Panc1 (cell line): ENCODE measurements around the gene SELENOM. TPM values are rescaled to one million over a fixed set of nuclear protein-coding genes. Genes with fewer than 3 reads are reported as not detected.

Source experiments
- ATAC-seq: fragments of 200-7000 bp; cut with Tn5 transposase; 2 replicates; pipeline ENCODE4 v1.9.1; 2020; ENCODE audit warnings: mild to moderate bottlenecking, moderate library complexity
- BruUV-seq: library from RNA; stranded (reverse); fragments of 400-500 nt; replicated peaks from 2 replicates; lab custom pipeline; 2021; lab: Mats Ljungman, UMichigan
- CTCF ChIA-PET: fragments of 300-600 bp; sonication (Branson Sonifier 250); formaldehyde crosslinking; loops from one replicate; lab custom pipeline; 2022; ENCODE audit warnings: antibody characterized with exemption; lab: Charles Lee
- POLR2A ChIA-PET: fragments of 300-600 bp; sonication (Branson Sonifier 250); formaldehyde crosslinking; loops from one replicate; lab custom pipeline; 2022; ENCODE audit warnings: antibody characterized with exemption; lab: Charles Lee
- DNase-seq: peaks from one replicate; pipeline ENCODE4 v3.0.0-alpha.2; 2010; ENCODE audit warnings: low read depth, low spot score
- H3K27ac ChIP-seq: 2 replicates; pipeline ENCODE4 v1.5.1; 2011; ENCODE audit warnings: mild to moderate bottlenecking, low read length, inconsistent platforms
- H3K27me3 ChIP-seq: fragments of 200-500 bp; sonication (Bioruptor generic); 2 replicates; pipeline ENCODE4 v1.6.0; 2014; ENCODE audit warnings: low read length, inconsistent platforms; ENCODE audit not compliant: control insufficient read depth, insufficient read depth
- H3K36me3 ChIP-seq: fragments of 200-500 bp; sonication (Bioruptor generic); 2 replicates; pipeline ENCODE4 v1.5.1; 2014; ENCODE audit warnings: inconsistent platforms, mild to moderate bottlenecking, low read length, moderate library complexity; ENCODE audit not compliant: control insufficient read depth, insufficient read depth
- H3K4me1 ChIP-seq: 2 replicates; pipeline ENCODE4 v1.5.1; 2011; ENCODE audit warnings: inconsistent platforms, mild to moderate bottlenecking, low read length, moderate library complexity; ENCODE audit not compliant: control insufficient read depth, insufficient read depth
- H3K4me3 ChIP-seq, 2 experiments: 2 replicates each; pipeline ENCODE4 v1.5.1; 2011 to 2012; ENCODE audit warnings: low read depth in 2 of 2, low read length in 2 of 2, mild to moderate bottlenecking in 2 of 2, inconsistent platforms in 1 of 2, moderate library complexity in 1 of 2
- H3K9me3 ChIP-seq: fragments of 200-500 bp; sonication (Bioruptor generic); 2 replicates; pipeline ENCODE4 v1.5.1; 2014; ENCODE audit warnings: low read depth, mild to moderate bottlenecking, inconsistent platforms, low read length, moderate library complexity; ENCODE audit not compliant: control insufficient read depth, insufficient read depth
- POLR2AphosphoS5 ChIP-seq: IDR thresholded peaks from 2 replicates; pipeline ENCODE4 v1.6.1; 2012; ENCODE audit warnings: mild to moderate bottlenecking, low read depth, low read length, moderate library complexity
- SIN3A ChIP-seq: IDR thresholded peaks from 2 replicates; pipeline ENCODE4 v1.6.1; 2012; ENCODE audit warnings: low read depth, mild to moderate bottlenecking, low read length, moderate library complexity, borderline replicate concordance; ENCODE audit not compliant: insufficient read depth
- TCF7L2 ChIP-seq: IDR thresholded peaks from 2 replicates; pipeline ENCODE4 v1.6.1; 2011; ENCODE audit warnings: mild to moderate bottlenecking, low read depth, low read length, inconsistent platforms
- in situ Hi-C: cut with HindIII; loops from 2 replicates; pipeline ENCODE4 v1.10.0; 2016; ENCODE audit warnings: low sequenced_read_pairs, low pct_unique_long_range_greater_than_20kb
- intact Hi-C: fragments of 100-400 bp; cut with micrococcal nuclease; formaldehyde crosslinking; loops from one replicate; pipeline ENCODE4 v1.10.0; 2022; ENCODE audit not compliant: unreplicated experiment
- total RNA-seq: library from RNA; stranded (reverse); gene quantifications from one replicate; pipeline ENCODE4 v1.2.1, GENCODE V29; 2021; ENCODE audit not compliant: unreplicated experiment
- TF ChIP-seq, protein P1 (sequence below): fragments of 450-650 bp; IDR thresholded peaks from 2 replicates; pipeline ENCODE4 v1.5.1; 2017; ENCODE audit warnings: mild to moderate bottlenecking
- TF ChIP-seq, protein P2 (sequence below), 2 experiments: IDR thresholded peaks; 2 replicates each; pipeline ENCODE4 v1.6.1; 2011 to 2012; ENCODE audit warnings: low read depth in 2 of 2, control low read depth in 1 of 2, low read length in 1 of 2, mild to moderate bottlenecking in 1 of 2, moderate library complexity in 1 of 2; ENCODE audit not compliant: insufficient read depth in 1 of 2

Gene SELENOM
- total RNA-seq, 1 experiment from 2014 or later, result 84.4 TPM

DNA sequence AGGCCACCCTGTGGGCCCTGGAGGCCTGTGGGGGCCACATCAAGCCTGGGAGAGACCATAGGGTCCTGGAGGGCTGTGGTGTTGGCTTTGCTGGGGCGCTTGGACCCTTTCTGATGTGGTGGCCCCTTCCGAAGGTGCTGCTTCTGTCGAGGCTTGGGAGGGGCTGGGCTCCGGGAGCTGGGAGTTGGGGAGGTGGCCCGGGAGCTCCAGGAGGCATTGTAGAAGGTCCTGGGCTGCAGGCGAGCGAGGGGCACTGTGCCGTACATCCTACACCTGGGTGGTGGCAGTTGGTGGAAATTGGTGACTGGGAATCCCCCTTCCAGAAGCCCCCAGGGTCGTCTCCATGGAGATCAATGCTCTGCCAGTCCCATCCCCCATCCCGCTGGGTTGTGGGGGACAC is 30.4 kb upstream of the SELENOM start:
- H3K9me3 ChIP-seq, result no peaks in the 10 kb centered on the region
- H3K27ac ChIP-seq, result no peak overlapping the region
- TF ChIP-seq, protein P1, sequence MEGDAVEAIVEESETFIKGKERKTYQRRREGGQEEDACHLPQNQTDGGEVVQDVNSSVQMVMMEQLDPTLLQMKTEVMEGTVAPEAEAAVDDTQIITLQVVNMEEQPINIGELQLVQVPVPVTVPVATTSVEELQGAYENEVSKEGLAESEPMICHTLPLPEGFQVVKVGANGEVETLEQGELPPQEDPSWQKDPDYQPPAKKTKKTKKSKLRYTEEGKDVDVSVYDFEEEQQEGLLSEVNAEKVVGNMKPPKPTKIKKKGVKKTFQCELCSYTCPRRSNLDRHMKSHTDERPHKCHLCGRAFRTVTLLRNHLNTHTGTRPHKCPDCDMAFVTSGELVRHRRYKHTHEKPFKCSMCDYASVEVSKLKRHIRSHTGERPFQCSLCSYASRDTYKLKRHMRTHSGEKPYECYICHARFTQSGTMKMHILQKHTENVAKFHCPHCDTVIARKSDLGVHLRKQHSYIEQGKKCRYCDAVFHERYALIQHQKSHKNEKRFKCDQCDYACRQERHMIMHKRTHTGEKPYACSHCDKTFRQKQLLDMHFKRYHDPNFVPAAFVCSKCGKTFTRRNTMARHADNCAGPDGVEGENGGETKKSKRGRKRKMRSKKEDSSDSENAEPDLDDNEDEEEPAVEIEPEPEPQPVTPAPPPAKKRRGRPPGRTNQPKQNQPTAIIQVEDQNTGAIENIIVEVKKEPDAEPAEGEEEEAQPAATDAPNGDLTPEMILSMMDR, result no peak
- TF ChIP-seq POLR2AphosphoS5, result no peak
- TF ChIP-seq, protein P2, sequence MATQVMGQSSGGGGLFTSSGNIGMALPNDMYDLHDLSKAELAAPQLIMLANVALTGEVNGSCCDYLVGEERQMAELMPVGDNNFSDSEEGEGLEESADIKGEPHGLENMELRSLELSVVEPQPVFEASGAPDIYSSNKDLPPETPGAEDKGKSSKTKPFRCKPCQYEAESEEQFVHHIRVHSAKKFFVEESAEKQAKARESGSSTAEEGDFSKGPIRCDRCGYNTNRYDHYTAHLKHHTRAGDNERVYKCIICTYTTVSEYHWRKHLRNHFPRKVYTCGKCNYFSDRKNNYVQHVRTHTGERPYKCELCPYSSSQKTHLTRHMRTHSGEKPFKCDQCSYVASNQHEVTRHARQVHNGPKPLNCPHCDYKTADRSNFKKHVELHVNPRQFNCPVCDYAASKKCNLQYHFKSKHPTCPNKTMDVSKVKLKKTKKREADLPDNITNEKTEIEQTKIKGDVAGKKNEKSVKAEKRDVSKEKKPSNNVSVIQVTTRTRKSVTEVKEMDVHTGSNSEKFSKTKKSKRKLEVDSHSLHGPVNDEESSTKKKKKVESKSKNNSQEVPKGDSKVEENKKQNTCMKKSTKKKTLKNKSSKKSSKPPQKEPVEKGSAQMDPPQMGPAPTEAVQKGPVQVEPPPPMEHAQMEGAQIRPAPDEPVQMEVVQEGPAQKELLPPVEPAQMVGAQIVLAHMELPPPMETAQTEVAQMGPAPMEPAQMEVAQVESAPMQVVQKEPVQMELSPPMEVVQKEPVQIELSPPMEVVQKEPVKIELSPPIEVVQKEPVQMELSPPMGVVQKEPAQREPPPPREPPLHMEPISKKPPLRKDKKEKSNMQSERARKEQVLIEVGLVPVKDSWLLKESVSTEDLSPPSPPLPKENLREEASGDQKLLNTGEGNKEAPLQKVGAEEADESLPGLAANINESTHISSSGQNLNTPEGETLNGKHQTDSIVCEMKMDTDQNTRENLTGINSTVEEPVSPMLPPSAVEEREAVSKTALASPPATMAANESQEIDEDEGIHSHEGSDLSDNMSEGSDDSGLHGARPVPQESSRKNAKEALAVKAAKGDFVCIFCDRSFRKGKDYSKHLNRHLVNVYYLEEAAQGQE (IDR thresholded peaks at IDR 0.05; ENCODE audit: insufficient read depth in 1 of 2, low read depth in 2 of 2, low read length in 1 of 2), result no peak
- no peak for TF ChIP-seq SIN3A
- TF ChIP-seq TCF7L2, result no peak
- ATAC-seq (no peak), DNase-seq (no peak)
- H3K4me3 ChIP-seq, result no peak overlapping the region
- no peaks in the 10 kb centered on the region for H3K4me1 ChIP-seq
- no peaks in the 10 kb centered on the region for H3K27me3 ChIP-seq
- in situ Hi-C loops, result no loop called here
- intact Hi-C loops, result no loop called here
- ChIA-PET CTCF (interaction anchor here (0.6 to 1.1 kb wide), 2 partner anchors 30 to 833 kb away, joined by 3 read pairs; partner anchors contain the start of gene SELENOM), POLR2A (no interaction called here)
- no peaks in the 10 kb centered on the region for H3K36me3 ChIP-seq
- BruUV-seq, result no TSS peak

- CTCF ChIA-PET, result no interaction called here
- Histone ChIP-seq H3K9me3 (no peaks in the 10 kb centered on the region), H3K27me3 (no peaks in the 10 kb centered on the region), H3K4me1 (no peaks in the 10 kb centered on the region), H3K36me3 (no peaks in the 10 kb centered on the region), H3K4me3 (no peak overlapping the region), H3K27ac (no peak overlapping the region)
- TF ChIP-seq TCF7L2 (no peak), SIN3A (no peak), POLR2AphosphoS5 (no peak)
- TF ChIP-seq, protein P2 (IDR thresholded peaks at IDR 0.05; ENCODE audit: insufficient read depth in 1 of 2, low read depth in 2 of 2, low read length in 1 of 2), result no peak
- DNase-seq (no peak), ATAC-seq (no peak)
- BruUV-seq, result no TSS peak
- intact Hi-C loops (no loop called here), in situ Hi-C loops (no loop called here)
- POLR2A ChIA-PET, result no interaction called here
These were observed 29.3 kb upstream of the SELENOM start for GRCh38 chr22:31136711-31137110.
